ENCODE data around the gene SKP1. TPM values are rescaled to one million over a fixed set of nuclear protein-coding genes. Genes with fewer than 3 reads are reported as not detected.

SKP1 gene
- total RNA-seq, 1 experiment from 2014 or later, result 415 TPM

- Mint-ChIP-seq H3K9me3 (ENCODE audit: unreplicated experiment) (no peaks in the 10 kb centered on the region), H3K4me3 (ENCODE audit: unreplicated experiment) (no peak overlapping the region), H3K27ac (ENCODE audit: low read depth, unreplicated experiment) (no peak overlapping the region), H3K4me1 (ENCODE audit: insufficient read depth, unreplicated experiment) (no peaks in the 10 kb centered on the region), H3K27me3 (ENCODE audit: insufficient read depth, unreplicated experiment) (no peaks in the 10 kb centered on the region), H3K36me3 (ENCODE audit: insufficient read depth, unreplicated experiment) (peaks cover 49% of the 10 kb centered on the region)
- DNase-seq (ENCODE audit: unreplicated experiment), result no peak
- POLR2A ChIA-PET, result no interaction called here
- TF ChIP-seq CTCF (IDR thresholded peaks at IDR 0.05; ENCODE audit: unreplicated experiment), result no peak
- CTCF ChIA-PET, result interaction anchor here (0.5 to 19.8 kb wide), 4 partner anchors 7 to 157 kb away, joined by 3 to 867 read pairs (median 30); no protein-coding TSS in a partner anchor
- BruUV-seq (replicated peaks), result no TSS peak
- intact Hi-C loops (cut with micrococcal nuclease), result no loop called here
These were observed 45.0 kb downstream of the SKP1 start for GRCh38 chr5:134131578-134132350.

DNA sequence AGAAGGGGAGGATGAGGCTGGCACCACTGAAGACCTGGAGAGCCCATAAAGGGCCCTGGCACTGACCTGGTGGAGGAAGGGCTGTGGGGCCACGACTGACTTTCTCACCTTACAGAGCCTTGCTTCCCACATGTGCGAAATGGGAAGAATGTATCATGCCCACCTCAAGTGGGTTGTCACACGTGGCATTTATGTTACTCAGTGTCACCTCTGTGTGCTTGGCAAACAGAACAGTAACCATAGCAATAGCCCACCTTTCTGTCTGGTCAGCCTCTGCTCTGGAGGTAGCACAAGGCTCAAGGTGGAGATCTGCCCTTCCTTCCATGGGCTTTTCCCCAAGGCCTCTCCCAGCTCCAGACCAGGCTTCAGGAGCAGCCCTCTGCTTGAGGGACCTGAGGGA, 45.6 kb downstream of the SKP1 start:
- no peak for TF ChIP-seq CTCF (IDR thresholded peaks at IDR 0.05; ENCODE audit: unreplicated experiment)
- Mint-ChIP-seq H3K4me3 (ENCODE audit: unreplicated experiment) (no peak overlapping the region), H3K27ac (ENCODE audit: low read depth, unreplicated experiment) (no peak overlapping the region), H3K27me3 (ENCODE audit: insufficient read depth, unreplicated experiment) (no peaks in the 10 kb centered on the region), H3K36me3 (ENCODE audit: insufficient read depth, unreplicated experiment) (peaks cover 43% of the 10 kb centered on the region), H3K4me1 (ENCODE audit: insufficient read depth, unreplicated experiment) (peaks cover 3% of the 10 kb centered on the region), H3K9me3 (ENCODE audit: unreplicated experiment) (no peaks in the 10 kb centered on the region)
- no peak for DNase-seq (ENCODE audit: unreplicated experiment)
- BruUV-seq (replicated peaks), result no TSS peak
- intact Hi-C loops (cut with micrococcal nuclease), result no loop called here
- ChIA-PET POLR2A (interaction anchor here (2.3 kb wide), 1 partner anchor 91 kb away, joined by 11 read pairs; no protein-coding TSS in a partner anchor), CTCF (interaction anchor here (0.5 to 5.1 kb wide), 3 partner anchors 8 to 157 kb away, joined by 5 to 56 read pairs (median 47); no protein-coding TSS in a partner anchor)

DNA sequence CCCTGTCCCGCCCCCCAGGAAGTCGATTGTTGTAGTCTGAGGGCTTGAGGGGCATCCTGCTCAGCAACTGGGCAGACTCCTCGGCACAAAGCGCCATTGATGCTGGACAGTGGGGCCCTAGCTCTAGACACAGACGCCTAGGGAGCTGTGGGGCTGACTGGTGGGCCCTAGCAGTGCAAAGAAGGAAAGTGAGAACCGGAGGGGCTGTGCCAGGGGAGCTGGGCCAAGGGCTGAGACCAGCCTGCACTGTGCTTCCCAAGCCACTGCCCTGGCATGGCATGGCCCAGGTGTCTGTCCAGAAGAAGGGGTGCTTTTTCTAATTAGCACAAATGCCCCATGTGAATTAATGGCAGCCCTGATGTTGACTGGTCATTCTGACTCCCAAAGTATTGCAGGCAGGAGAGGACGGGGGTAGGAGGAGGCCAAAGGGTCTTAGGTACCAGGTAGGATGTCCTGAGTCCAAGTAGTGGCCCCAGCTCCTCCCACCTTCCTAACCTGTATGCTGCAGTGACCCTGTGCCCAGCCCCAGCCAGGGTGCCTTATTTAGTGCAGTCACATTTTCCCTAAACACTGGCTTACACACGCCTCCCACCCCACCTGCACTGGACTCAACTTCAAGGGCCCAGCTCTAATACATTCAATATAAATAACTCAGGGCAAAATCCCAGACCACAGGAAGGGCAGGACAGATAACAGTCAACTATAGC, 46.4 kb downstream of the SKP1 start:
- Mint-ChIP-seq H3K4me3 (ENCODE audit: unreplicated experiment) (no peak overlapping the region), H3K36me3 (ENCODE audit: insufficient read depth, unreplicated experiment) (peaks cover 42% of the 10 kb centered on the region), H3K27ac (ENCODE audit: low read depth, unreplicated experiment) (no peak overlapping the region), H3K27me3 (ENCODE audit: insufficient read depth, unreplicated experiment) (no peaks in the 10 kb centered on the region), H3K4me1 (ENCODE audit: insufficient read depth, unreplicated experiment) (peaks cover 11% of the 10 kb centered on the region), H3K9me3 (ENCODE audit: unreplicated experiment) (no peaks in the 10 kb centered on the region)
- DNase-seq (ENCODE audit: unreplicated experiment), result no peak
- ChIA-PET CTCF (interaction anchor here (1.0 to 5.1 kb wide), 4 partner anchors 8 to 707 kb away, joined by 3 to 56 read pairs (median 26); no protein-coding TSS in a partner anchor), POLR2A (interaction anchor here (0.9 to 2.3 kb wide), 4 partner anchors 10 to 92 kb away, joined by 4 to 11 read pairs (median 4); no protein-coding TSS in a partner anchor)
- intact Hi-C loops (cut with micrococcal nuclease), result no loop called here
- TF ChIP-seq CTCF (IDR thresholded peaks at IDR 0.05; ENCODE audit: unreplicated experiment), result no peak
- no TSS peak for BruUV-seq (replicated peaks)
